Amygdala (tissue), 56 donors: Measurements from ENCODE around the gene ATP6V0C.
"Not testable (repeated sequence)": the region's sequence is repeated elsewhere in the genome, so short reads cannot be mapped to it uniquely, and the experiment has no call there.

Source experiments
- DNase-seq, 56 donors: peaks; one replicate each; lab custom pipeline; 2025; lab: John Stamatoyannopoulos, UW

The ATP6V0C gene

GRCh38 chr16:2473999-2474876 is 39.5 kb upstream of the ATP6V0C start:
- peak in 29 of 56 donors; percentile 11 to 66 (median 42) for DNase-seq

- peak in 52 of 56 donors; percentile 6 to 90 (median 73) for DNase-seq
These were observed 38.8 kb upstream of the ATP6V0C start, which contains the start of gene TBC1D24 for GRCh38 chr16:2474877-2475412. Gene TBC1D24, plus strand, starts transcription at chr16:2475127. Its CDS starts 21,022 bp downstream, at chr16:2496149.

- DNase-seq, result peak in 1 of 56 donors; percentile 36
These were observed 38.1 kb upstream of the ATP6V0C start for GRCh38 chr16:2475413-2476344.

GRCh38 chr16:2476345-2476720 is 37.4 kb upstream of the ATP6V0C start:
- no peak for DNase-seq

- no peak for DNase-seq
These were observed 37.0 kb upstream of the ATP6V0C start for GRCh38 chr16:2476741-2477140.

GRCh38 chr16:2477327-2477726 is 36.4 kb upstream of the ATP6V0C start:
- DNase-seq, result no peak

GRCh38 chr16:2478279-2478678 is 35.5 kb upstream of the ATP6V0C start:
- DNase-seq, result peak in 1 of 56 donors; percentile 30

- not testable (repeated sequence) for DNase-seq
These were observed 33.8 kb upstream of the ATP6V0C start for GRCh38 chr16:2479996-2480395.

- no peak for DNase-seq
These were observed 32.8 kb upstream of the ATP6V0C start for GRCh38 chr16:2480948-2481347.

GRCh38 chr16:2481676-2482075 is 32.1 kb upstream of the ATP6V0C start:
- DNase-seq, result no peak

GRCh38 chr16:2482249-2482648 is 31.5 kb upstream of the ATP6V0C start:
- DNase-seq, result no peak

GRCh38 chr16:2482708-2483534 is 30.8 kb upstream of the ATP6V0C start:
- peak in 41 of 56 donors; percentile 22 to 77 (median 48) for DNase-seq

GRCh38 chr16:2483939-2484897 is 29.5 kb upstream of the ATP6V0C start:
- no peak for DNase-seq

- no peak for DNase-seq
These were observed 28.7 kb upstream of the ATP6V0C start for GRCh38 chr16:2484898-2485508.

- DNase-seq, result no peak
These were observed 27.8 kb upstream of the ATP6V0C start for GRCh38 chr16:2485811-2486507.

- DNase-seq, result peak in 24 of 56 donors; percentile 13 to 65 (median 36)
These were observed 26.9 kb upstream of the ATP6V0C start for GRCh38 chr16:2486645-2487516.

GRCh38 chr16:2487517-2487842 is 26.3 kb upstream of the ATP6V0C start:
- DNase-seq, result peak in 1 of 56 donors; percentile 65
